Sigmoid colon (tissue), 3 donors: ENCODE measurements around the gene SH3TC1.

Source experiments
- CTCF ChIP-seq, 4 experiments: fragments of 450-650 bp in 3 of 4; fragments of 200-600 bp in 1 of 4; IDR thresholded peaks; one replicate each; pipeline ENCODE4 v1.5.1; 2016 to 2019; ENCODE audit warnings: antibody characterized with exemption in 4 of 4, mild to moderate bottlenecking in 3 of 4, moderate library complexity in 2 of 4
- POLR2A ChIP-seq, 2 donors: fragments of 450-650 bp; IDR thresholded peaks; one replicate each; pipeline ENCODE4 v1.6.1; 2016; ENCODE audit warnings: antibody characterized with exemption in 2 of 2, mild to moderate bottlenecking in 2 of 2, moderate library complexity in 2 of 2

- TF ChIP-seq CTCF (IDR thresholded peaks at IDR 0.05) (no peak), POLR2A (IDR thresholded peaks at IDR 0.05) (no peak)
Measured at GRCh38 chr4:8211251-8211650, 12.2 kb downstream of the SH3TC1 start.
